LHCN-M2 (cell line): ENCODE data around the gene CYP26A1. TPM values are rescaled to one million over a fixed set of nuclear protein-coding genes. Genes with fewer than 3 reads are reported as not detected.

Experiments used
- DNase-seq: peaks from one replicate; pipeline ENCODE4 v3.0.0-alpha.2; 2012; ENCODE audit warnings: low read depth
- total RNA-seq: library from RNA; depleted of rRNA; stranded (reverse); fragments of >200 nt; gene quantifications from 2 replicates; pipeline ENCODE4 v1.2.3, GENCODE V29; 2014

CYP26A1 gene
- total RNA-seq, 1 experiment from 2014 or later = 0.11 TPM

GRCh38 chr10:93064874-93065660 is 8.6 kb upstream of the CYP26A1 start:
- no peak for DNase-seq

- no peak for DNase-seq
Measured at GRCh38 chr10:93065675-93066543, 7.8 kb upstream of the CYP26A1 start.

GRCh38 chr10:93066544-93066913 is 7.2 kb upstream of the CYP26A1 start:
- DNase-seq = no peak

GRCh38 chr10:93067443-93068365 is 6.0 kb upstream of the CYP26A1 start:
- no peak for DNase-seq

- no peak for DNase-seq
Measured at GRCh38 chr10:93068411-93069244, 5.1 kb upstream of the CYP26A1 start.

- no peak for DNase-seq
Measured at GRCh38 chr10:93069245-93069561, 4.5 kb upstream of the CYP26A1 start.

GRCh38 chr10:93070378-93071176 is 3.1 kb upstream of the CYP26A1 start:
- DNase-seq = no peak

- no peak for DNase-seq
Measured at GRCh38 chr10:93071177-93071472, 2.6 kb upstream of the CYP26A1 start.

- no peak for DNase-seq
Measured at GRCh38 chr10:93071674-93072224, 1.9 kb upstream of the CYP26A1 start.

- no peak for DNase-seq
Measured at GRCh38 chr10:93072225-93072712, 1.4 kb upstream of the CYP26A1 start.

GRCh38 chr10:93072713-93073538 is 767 bp upstream of the CYP26A1 start:
- DNase-seq = no peak

- no peak for DNase-seq
Measured at GRCh38 chr10:93074147-93074596, 479 bp downstream of the CYP26A1 start.

GRCh38 chr10:93074597-93075368 is 1.1 kb downstream of the CYP26A1 start:
- DNase-seq = no peak

- no peak for DNase-seq
Measured at GRCh38 chr10:93075369-93076221, 1.9 kb downstream of the CYP26A1 start.

GRCh38 chr10:93076871-93077270 is 3.2 kb downstream of the CYP26A1 start:
- DNase-seq = no peak

GRCh38 chr10:93077860-93078337 is 4.2 kb downstream of the CYP26A1 start:
- DNase-seq = no peak
